ENCODE data around the gene CABP1. TPM values are rescaled to one million over a fixed set of nuclear protein-coding genes. Genes with fewer than 3 reads are reported as not detected.
A peak's percentile ranks its signal among the peaks of the same experiment; 100 is the strongest.

CABP1 gene
- total RNA-seq, 6 experiments from 2014 or later = 0.26 TPM; not detected in 5

GRCh38 chr12:120710031-120710804, 69.8 kb downstream of the CABP1 start, which contains the start of gene UNC119B:
UNC119B (plus strand) TSS chr12:120710458; CDS start chr12:120710475, 17 bp downstream.
- Histone ChIP-seq H3K4me3 (peak within 1 kb of the TSS; percentile 87 to 97 (median 93)), H3K27me3 (no peaks in the 10 kb centered on the region), H3K27ac (peak within 1 kb of the TSS; percentile 59 to 81 (median 73)), H3K4me1 (peaks cover 0 to 24% (median 3%) of the 10 kb centered on the region in 4 donors), H3K9me3 (no peaks in the 10 kb centered on the region), H3K36me3 (peaks cover 0 to 17% (median 4%) of the 10 kb centered on the region in 4 donors)
- DNase-seq (peak; percentile 79 to 83 (median 82)), ATAC-seq (peak; percentile 76 to 89 (median 84))
- no peak for TF ChIP-seq CTCF (IDR thresholded peaks at IDR 0.05)
- intact Hi-C loops (cut with DNase I) = loop anchor here in 1 of 2 donors (10.0 kb wide), 1 partner anchor 65 kb away; the partner anchor contains the start of gene CABP1
- 0% methylated on average over 5 of the region's 76 CpGs for WGBS (ENCODE audit: insufficient coverage, low coverage, low lambda C conversion rate, missing lambda C conversion rate)

GRCh38 chr12:120710805-120711296, 70.4 kb downstream of the CABP1 start:
- Histone ChIP-seq H3K4me3 (peak overlapping the region; percentile 87 to 97 (median 93)), H3K27ac (peak overlapping the region; percentile 59 to 81 (median 73)), H3K4me1 (peaks cover 0 to 18% (median 3%) of the 10 kb centered on the region in 4 donors), H3K36me3 (peaks cover 0 to 23% (median 6%) of the 10 kb centered on the region in 4 donors), H3K9me3 (no peaks in the 10 kb centered on the region), H3K27me3 (no peaks in the 10 kb centered on the region)
- DNase-seq = peak in 1 of 3 donors; percentile 48
- ATAC-seq = peak; percentile 47 to 54 (median 50)
- WGBS (ENCODE audit: insufficient coverage, low coverage, low lambda C conversion rate, missing lambda C conversion rate) = 3% methylated on average over 4 of the region's 31 CpGs
- TF ChIP-seq CTCF (IDR thresholded peaks at IDR 0.05) (no peak), POLR2A (IDR thresholded peaks at IDR 0.05) (no peak)
- intact Hi-C loops (cut with DNase I) = loop anchor here in 1 of 2 donors (10.0 kb wide), 1 partner anchor 66 kb away; the partner anchor contains the start of gene CABP1

GRCh38 chr12:120711411-120711810, 71.0 kb downstream of the CABP1 start:
- Histone ChIP-seq H3K27ac (peak overlapping the region in 1 of 3 donors; percentile 81), H3K27me3 (no peaks in the 10 kb centered on the region), H3K4me3 (peak overlapping the region; percentile 87 to 97 (median 93)), H3K36me3 (peaks cover 0 to 29% (median 7%) of the 10 kb centered on the region in 4 donors), H3K9me3 (no peaks in the 10 kb centered on the region), H3K4me1 (peaks cover 0 to 13% (median 3%) of the 10 kb centered on the region in 4 donors)
- DNase-seq (no peak), ATAC-seq (no peak)
- intact Hi-C loops (cut with DNase I) = loop anchor here in 1 of 2 donors (10.0 kb wide), 1 partner anchor 67 kb away; the partner anchor contains the start of gene CABP1
- WGBS (ENCODE audit: insufficient coverage, low coverage, low lambda C conversion rate, missing lambda C conversion rate) = 41% methylated on average over 6 of the region's 6 CpGs
- TF ChIP-seq POLR2A (IDR thresholded peaks at IDR 0.05) (no peak), CTCF (IDR thresholded peaks at IDR 0.05) (no peak)

GRCh38 chr12:120712610-120713009, 72.2 kb downstream of the CABP1 start:
- Histone ChIP-seq H3K27me3 (no peaks in the 10 kb centered on the region), H3K36me3 (peaks cover 0 to 39% (median 11%) of the 10 kb centered on the region in 4 donors), H3K9me3 (no peaks in the 10 kb centered on the region), H3K4me1 (peaks cover 0 to 13% (median 3%) of the 10 kb centered on the region in 4 donors), H3K4me3 (no peak overlapping the region), H3K27ac (no peak overlapping the region)
- ATAC-seq = no peak
- no peak for DNase-seq
- intact Hi-C loops (cut with DNase I) = loop anchor here in 1 of 2 donors (10.0 kb wide), 1 partner anchor 68 kb away; the partner anchor contains the start of gene CABP1
- TF ChIP-seq CTCF (IDR thresholded peaks at IDR 0.05) = no peak
- TF ChIP-seq POLR2A (IDR thresholded peaks at IDR 0.05) = no peak
- 62% methylated on average over 6 of the region's 6 CpGs for WGBS (ENCODE audit: insufficient coverage, low coverage, low lambda C conversion rate, missing lambda C conversion rate)
